GM19324 (cell line): ENCODE measurements around the gene THOC1.

Experiments
- ATAC-seq: cut with Tn5 transposase; IDR thresholded peaks from one replicate; pipeline ENCODE4 v1.9.1; 2021; ENCODE audit warnings: mild to moderate bottlenecking, moderate library complexity; ENCODE audit not compliant: unreplicated experiment, low FRiP score

Gene THOC1

GRCh38 chr18:285817-286216 is 18.0 kb upstream of the THOC1 start:
- no peak for ATAC-seq

DNA sequence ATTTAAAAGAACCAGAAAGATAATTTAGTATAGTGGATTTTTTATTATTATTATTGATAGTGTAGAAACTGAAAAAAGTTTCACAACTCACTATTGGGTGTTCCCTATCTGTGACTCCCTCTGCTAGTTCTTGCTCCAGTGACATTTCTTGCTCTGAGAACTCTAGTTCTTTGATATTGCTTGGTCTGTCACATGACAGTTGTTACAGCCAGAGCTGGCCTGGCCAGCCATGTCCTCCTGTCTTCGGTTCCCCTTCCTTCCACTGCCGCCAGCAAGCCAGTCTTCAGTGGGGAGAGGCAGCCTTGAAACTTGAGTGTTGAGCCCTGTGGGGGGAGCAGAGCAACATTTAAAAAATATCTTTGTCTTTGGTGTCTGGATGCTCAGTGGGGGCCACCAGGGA is 7.6 kb upstream of the THOC1 start:
- ATAC-seq, result no peak

DNA sequence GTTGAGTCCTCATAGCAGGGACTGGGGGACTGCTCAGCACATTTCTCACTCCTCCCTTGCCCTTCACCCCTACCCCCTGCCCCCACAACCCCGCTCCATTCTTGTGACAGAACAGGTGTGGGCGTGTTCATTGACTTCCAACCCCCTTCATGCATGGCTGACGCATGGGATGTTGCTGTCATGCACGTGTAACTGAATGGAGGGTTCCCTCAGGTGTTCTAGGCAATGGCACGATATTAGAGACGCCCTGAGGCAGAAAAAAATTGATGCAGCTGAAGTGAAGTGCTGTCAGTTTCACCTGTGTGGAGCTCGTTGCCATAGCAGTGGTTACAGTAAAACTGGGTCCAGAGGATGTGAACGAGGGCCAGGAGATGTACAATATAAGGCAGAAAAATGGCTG is 6.5 kb upstream of the THOC1 start:
- no peak for ATAC-seq

DNA sequence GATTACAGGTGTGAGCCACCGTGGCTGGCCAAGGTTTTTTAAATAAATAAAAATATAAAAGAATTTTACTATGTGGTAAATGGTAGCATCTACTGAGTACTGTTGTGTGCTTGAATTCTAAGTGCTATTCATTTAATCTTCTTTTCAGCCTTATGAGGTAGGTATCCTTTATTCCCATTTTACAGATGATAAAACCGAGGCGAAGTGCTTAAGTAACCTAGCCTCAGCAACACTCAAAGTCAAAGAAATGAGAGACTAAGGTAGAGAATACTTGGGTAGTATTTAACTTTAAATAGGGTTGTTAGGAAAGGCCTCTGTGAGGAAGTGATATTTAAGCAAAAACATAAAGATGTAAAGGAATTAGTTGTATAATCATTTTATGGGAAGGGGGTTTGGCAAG is 5.7 kb upstream of the THOC1 start:
- no peak for ATAC-seq

GRCh38 chr18:272650-273049 is 4.8 kb upstream of the THOC1 start:
- no peak for ATAC-seq

- ATAC-seq, result no peak
Measured at GRCh38 chr18:269480-270095, 1.7 kb upstream of the THOC1 start.

DNA sequence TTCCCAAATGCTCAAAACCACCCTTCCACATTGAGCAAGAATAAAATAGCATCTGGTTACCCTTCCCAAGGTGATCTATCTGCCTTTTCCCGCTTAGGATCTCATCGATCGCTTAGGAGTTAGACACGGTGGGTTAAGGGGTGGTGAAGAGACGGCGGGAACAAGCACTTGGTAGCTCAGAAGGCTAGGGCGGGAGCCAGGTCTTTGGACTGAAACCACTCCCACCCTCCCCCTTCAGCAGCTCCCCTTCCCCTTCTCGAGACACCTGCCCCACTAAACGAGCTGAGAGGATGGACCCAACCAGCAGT is 513 bp downstream of the THOC1 start:
- ATAC-seq, result no peak

DNA sequence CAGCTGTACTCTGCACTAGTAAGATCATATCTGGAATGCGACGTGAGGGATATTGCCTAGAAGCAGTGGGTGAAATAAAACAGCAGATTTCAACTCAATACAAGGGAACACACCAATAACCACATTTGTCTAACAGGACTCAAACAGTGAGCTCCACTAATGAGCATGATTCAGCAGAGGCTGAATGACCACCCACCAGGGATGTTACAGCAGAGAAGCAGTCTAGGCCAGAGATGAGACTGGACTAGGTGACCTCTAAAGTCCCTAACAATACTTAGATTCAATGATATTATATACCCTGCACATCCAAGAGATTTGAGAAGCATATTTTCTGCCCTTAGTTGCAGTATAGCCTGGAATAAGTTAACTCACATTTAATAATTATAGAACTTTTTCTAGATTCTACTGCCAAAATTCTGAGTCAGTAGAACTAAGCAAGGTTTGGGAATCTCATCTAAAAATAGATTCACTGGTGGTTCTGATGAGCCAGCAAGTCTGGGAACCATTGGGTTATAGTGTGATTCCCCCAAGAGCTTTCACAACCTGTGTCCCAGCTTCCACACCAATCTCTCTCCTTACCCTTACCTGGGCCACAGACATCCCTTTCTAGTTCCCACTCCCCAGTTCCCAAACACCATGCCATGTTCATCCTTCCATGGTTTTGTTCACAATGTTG is 6.3 kb downstream of the THOC1 start:
- ATAC-seq, result no peak

DNA sequence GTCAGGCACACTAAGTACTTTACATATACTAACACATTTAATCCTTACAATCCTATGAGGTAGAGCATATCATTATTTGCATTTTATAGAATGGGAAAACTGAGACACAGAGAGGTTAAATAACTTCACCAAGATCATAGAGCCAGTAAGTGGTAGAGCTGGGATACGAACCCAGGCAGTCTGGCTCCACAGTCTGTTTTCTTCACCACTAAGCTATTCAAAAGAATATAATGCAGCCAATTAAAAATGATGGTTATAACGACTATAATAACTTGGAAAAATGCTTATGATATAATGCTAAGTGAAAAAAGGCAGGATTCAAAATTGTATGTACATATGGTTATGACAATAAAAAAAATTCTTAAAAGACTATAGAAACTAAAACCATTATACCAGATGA is 7.3 kb downstream of the THOC1 start:
- no peak for ATAC-seq

GRCh38 chr18:255171-255570 is 12.7 kb downstream of the THOC1 start:
- ATAC-seq, result no peak

- no peak for ATAC-seq
Measured at GRCh38 chr18:253121-253520, 14.7 kb downstream of the THOC1 start.

GRCh38 chr18:251572-251971 is 16.3 kb downstream of the THOC1 start:
- ATAC-seq, result no peak

DNA sequence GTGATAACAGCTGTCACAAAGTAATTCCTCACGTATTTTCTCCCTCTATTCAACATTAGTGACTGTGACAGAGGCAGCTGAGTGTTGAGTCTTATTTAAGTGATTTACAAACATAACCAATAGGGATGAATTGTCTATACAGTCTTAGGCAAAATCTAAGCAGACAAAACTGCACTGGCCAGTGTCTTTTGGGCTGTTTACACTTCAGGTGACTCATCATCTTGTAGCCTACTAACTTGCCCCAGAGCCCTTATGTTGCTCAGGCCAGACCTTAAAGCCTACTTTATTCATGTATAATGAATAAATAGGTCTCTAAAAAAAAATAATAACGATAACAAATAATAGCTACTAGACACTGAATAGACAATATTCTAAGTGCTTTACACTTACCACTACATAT is 17.2 kb downstream of the THOC1 start:
- ATAC-seq, result no peak

GRCh38 chr18:248053-248452 is 19.8 kb downstream of the THOC1 start:
- no peak for ATAC-seq

DNA sequence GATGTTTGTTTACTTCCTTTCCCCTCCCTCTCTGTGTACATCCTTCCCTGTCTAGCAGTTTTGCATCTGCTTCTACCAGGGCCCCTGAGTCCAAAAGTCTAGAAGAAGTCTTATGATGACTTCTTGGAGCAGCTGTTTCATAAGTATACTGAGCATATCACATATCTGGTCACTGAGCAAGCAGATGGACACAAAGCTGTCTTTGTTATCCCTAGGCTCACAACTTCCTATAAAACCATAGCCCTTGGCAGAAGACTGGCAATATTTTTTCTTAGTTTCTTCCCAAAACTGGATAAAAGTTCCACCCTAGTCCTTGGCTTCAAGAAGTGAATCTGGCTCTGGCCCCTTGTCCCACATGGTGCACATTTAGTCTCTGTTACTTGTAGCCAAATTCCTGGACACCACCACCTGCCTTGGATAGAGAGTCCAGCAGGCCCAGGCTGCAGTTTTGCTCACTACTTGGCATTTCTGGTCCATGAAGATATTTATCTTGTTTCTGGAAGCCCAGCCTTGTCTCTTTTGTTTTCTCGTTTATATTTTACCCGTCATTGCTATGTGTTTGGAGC is 22.5 kb downstream of the THOC1 start:
- no peak for ATAC-seq

DNA sequence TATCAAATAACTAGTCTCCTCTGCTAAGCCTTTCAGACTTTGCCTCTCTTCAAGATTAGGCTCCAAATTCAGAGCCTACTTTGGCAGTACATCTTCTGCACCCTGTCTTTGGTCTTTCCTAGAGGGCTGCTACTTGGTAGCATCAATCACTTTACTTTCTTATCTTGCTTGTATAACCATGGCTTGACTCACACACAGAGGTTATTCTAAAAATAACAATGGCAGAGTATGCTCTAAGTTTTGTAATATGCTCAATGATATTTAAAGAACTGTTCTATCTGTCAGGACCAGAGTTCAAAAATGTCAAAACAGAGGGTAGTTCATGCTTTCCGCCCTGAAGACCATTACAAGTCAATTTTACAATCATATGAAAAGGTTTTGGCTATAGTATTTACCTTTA is 27.7 kb downstream of the THOC1 start:
- no peak for ATAC-seq

DNA sequence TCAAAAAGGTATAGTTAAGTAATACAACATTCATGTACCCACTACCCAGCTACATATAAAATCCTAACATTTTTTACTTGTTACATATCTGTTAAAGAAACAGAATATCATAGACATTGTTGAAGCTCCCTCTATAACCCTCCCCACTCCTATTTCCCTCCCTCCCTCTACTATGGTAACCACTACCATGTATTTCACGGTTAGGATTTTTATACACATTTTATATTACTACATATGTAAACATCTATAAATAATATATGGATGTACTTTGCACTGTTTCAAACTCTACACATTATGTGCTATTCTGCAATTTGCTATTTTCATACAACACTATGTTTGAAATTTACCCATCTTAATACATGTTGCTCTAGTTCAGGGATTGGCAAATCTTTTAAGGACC is 36.3 kb downstream of the THOC1 start:
- ATAC-seq, result no peak

DNA sequence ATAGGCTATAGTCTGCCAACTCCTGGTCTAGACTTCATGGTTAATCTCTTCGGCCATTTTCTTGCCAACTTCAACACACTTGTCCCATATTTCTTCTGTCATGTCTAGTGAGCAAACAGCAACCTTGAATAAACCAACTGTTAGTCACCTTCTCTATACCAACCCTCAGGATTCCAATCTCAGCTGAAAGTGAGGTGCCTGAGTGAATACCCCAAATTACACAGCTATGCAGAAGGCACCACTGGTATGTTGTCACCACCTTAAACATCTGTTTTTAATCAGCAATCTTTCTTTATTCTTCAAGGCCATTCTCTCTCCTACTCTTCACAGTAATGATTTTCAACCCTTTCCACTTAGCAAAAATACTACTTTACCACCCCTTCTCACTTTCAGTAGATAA is 39.3 kb downstream of the THOC1 start:
- ATAC-seq, result no peak

DNA sequence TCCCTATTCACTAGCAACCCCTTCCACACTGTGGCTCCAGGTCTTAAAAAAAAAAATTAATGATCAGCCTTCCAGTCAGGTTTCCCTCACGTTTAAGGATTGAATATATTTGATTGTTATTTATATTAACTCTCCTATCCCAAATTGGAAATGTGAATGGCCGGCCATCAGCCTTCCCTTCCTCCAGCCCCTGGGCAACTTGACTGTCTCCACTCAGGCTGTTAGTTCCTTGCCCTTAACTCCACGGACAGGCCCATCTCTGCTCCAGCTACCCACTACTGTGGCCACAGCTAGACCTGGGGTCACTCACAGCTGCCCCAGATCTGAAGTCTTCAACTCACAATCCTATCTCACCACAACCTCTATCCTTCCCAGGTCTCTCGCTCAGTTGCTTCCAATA is 39.9 kb downstream of the THOC1 start:
- ATAC-seq, result no peak

DNA sequence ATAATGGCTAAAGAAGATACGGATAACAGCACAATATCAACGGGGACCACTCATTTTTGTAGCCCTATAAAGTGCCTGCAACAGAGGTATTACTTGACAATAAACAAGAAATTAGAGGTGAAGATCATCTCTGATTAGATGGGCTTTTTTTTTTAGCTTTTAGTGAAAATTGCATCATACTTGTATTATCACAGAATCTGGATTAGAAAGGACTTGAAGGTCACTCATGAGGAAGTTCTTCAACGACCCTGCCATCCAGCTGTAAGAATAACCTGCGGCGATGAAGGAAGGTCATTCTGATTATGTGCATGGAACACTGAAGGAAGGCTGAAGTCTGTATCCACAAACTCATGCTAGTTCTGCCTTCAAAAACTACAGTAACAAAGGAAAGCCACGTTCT is 40.5 kb downstream of the THOC1 start:
- ATAC-seq, result no peak

DNA sequence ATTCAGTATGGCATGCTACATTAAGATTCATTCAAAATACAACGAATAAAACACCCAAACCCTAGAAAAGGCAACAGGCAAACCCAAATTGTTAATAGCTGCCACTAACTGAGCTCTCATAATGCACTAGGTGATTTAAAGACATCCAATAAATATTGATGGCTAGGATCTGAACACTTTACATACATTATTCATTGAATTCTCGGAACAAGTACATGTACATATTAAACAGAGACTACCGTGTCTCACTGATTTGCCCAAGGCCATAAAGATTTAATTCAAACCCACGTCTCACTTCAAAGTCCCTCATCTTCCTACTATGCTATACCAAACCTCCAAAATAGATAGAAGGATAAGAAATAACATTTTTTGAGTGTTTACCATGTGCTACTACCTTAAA is 42.1 kb downstream of the THOC1 start:
- ATAC-seq, result no peak

DNA sequence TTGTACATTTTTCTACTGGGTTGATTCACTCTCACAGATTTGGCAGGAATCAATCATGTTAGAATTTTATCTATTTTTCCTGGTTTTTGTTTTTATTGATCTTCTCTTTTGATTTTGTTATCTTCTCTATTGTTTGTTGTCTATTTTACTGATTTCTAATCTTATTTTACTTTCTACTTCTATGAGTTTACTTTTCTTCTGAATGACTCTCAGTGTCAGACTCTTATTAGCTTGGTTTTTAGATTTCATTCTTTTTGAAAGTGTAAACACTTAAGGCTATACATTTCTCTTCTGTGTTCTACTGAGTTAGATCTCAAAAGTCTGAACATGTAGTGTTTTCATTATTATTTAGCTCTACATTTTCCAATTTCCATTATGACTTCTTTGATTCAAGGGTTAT is 47.1 kb downstream of the THOC1 start:
- ATAC-seq, result no peak
